Activated CD4-positive, alpha-beta T cell treated with anti-CD3 and anti-CD28 coated beads, Interleukin-2, amount 10 ng/mL, durations not matched to agents 7 days and 5 days (primary cell): ENCODE measurements around the gene NFKBIA. TPM values are rescaled to one million over a fixed set of nuclear protein-coding genes. Genes with fewer than 3 reads are reported as not detected.
A peak's percentile ranks its signal among the peaks of the same experiment; 100 is the strongest.
"Not testable (repeated sequence)": the region's sequence is repeated elsewhere in the genome, so short reads cannot be mapped to it uniquely, and the experiment has no call there.

Experiments used
- CTCF ChIA-PET: fragments of 350-600 bp; sonication (Branson Sonifier 250); formaldehyde crosslinking; loops from one replicate; lab custom pipeline; 2021; ENCODE audit warnings: antibody characterized with exemption; lab: Charles Lee
- POLR2A ChIA-PET: fragments of 350-600 bp; sonication (Branson Sonifier 250); formaldehyde crosslinking; loops from one replicate; lab custom pipeline; 2021; ENCODE audit warnings: antibody characterized with exemption; lab: Charles Lee
- DNase-seq: peaks from one replicate; pipeline ENCODE4 v3.0.0-alpha.2; 2020
- H3K27ac Mint-ChIP-seq: one replicate; pipeline ENCODE4 v1.8.0; 2021; ENCODE audit warnings: mild to moderate bottlenecking, moderate library complexity, mixed read lengths
- H3K27me3 Mint-ChIP-seq: one replicate; pipeline ENCODE4 v1.8.0; 2021; ENCODE audit warnings: mixed read lengths
- H3K36me3 Mint-ChIP-seq: one replicate; pipeline ENCODE4 v1.8.0; 2021; ENCODE audit warnings: low read depth, mixed read lengths
- H3K4me1 Mint-ChIP-seq: one replicate; pipeline ENCODE4 v1.8.0; 2021; ENCODE audit warnings: mixed read lengths
- H3K4me3 Mint-ChIP-seq: one replicate; pipeline ENCODE4 v1.8.0; 2021; ENCODE audit warnings: mild to moderate bottlenecking, moderate library complexity, mixed read lengths
- H3K9me3 Mint-ChIP-seq: one replicate; pipeline ENCODE4 v1.8.0; 2021; ENCODE audit warnings: mixed read lengths
- total RNA-seq, 2 experiments: library from RNA; stranded (reverse); gene quantifications; one replicate each; pipeline ENCODE4 v1.2.3, GENCODE V29; 2021

NFKBIA gene
- total RNA-seq, 2 experiments from 2014 or later, result 60.1 to 61.7 TPM

DNA sequence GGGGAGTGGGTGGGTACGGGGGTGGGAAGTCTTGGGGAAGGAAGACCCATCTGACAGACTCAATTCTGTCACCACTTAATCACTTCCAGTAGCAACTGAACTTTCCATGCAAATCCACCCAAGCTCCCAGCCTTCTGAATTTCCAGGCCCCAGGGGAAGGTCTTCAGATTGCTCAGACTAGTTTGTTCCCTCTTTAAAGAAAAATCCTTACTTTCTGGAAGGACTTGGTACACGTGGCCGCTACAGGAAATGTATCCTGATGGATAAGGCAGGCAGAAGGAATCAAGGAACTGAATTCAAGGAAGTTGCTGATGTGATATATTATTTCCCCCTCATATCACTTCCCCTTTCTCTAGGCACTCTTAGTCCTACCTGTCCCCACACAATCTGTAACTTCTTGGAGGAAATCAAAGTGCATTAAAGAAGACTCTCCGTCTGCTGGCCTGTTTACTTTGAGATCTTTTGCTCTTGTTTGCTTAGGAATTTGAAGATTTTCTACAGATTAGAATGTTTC lies 6.4 kb downstream of the NFKBIA start:
- no peaks in the 10 kb centered on the region for H3K9me3 Mint-ChIP-seq
- ChIA-PET POLR2A (interaction anchor here (0.7 kb wide), 1 partner anchor 59 kb away, joined by 3 read pairs; no protein-coding TSS in a partner anchor), CTCF (interaction anchor here (0.5 to 1.0 kb wide), 3 partner anchors 28 to 183 kb away, joined by 3 to 5 read pairs (median 3); no protein-coding TSS in a partner anchor)

DNA sequence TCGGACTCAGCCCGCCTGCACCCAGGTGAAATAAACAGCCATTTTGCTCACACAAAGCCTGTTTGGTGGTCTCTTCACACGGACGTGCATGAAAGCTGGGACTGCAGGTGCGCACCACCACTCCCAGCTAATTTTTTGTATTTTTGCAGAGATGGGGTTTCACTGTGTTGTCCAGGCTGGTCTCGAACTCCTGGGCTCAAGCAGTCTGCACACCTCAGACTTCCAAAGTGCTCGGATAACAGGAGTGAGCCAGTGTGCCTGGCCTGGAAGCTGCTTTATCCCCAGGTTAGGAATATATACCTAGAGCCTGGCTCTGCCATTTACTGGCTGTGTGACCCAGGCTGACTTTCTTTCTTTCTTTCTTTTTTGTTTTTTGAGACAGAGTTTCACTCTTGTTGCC lies 7.9 kb downstream of the NFKBIA start:
- H3K9me3 Mint-ChIP-seq, H3K4me3 Mint-ChIP-seq, H3K27ac Mint-ChIP-seq, DNase-seq, CTCF ChIA-PET, H3K27me3 Mint-ChIP-seq: not testable (repeated sequence)
- Mint-ChIP-seq H3K4me1 (peaks cover 24% of the 10 kb centered on the region), H3K36me3 (peaks cover 21% of the 10 kb centered on the region)
- POLR2A ChIA-PET, result interaction anchor here (0.7 kb wide), 1 partner anchor 77 kb away, joined by 3 read pairs; no protein-coding TSS in a partner anchor

More for the DNA sequence above, 6.4 kb downstream of the NFKBIA start:
- Mint-ChIP-seq H3K36me3 (peaks cover 36% of the 10 kb centered on the region), H3K4me3 (no peak overlapping the region), H3K4me1 (peaks cover 39% of the 10 kb centered on the region), H3K27me3 (no peaks in the 10 kb centered on the region), H3K27ac (peak overlapping the region; percentile 13)
- no peak for DNase-seq

DNA sequence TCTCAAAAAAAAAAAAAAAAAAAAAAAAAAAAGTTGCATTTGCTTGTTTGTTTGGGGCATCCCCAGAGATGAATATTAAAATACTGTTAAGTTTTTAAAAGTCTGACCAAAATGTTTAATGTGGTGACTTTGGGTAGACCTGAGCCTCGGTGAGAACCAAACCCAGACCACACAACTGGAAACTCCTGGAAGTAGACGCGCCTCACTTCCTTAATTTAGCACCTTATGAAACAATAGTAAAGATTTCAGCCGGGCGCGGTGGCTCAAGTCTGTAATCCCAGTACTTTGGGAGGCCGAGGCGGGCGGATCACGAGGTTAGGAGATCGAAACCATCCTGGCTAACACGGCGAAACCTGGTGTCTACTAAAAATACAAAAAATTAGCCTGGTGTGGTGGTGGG lies 9.3 kb downstream of the NFKBIA start:
- no peak for DNase-seq
- H3K27me3 Mint-ChIP-seq, result no peaks in the 10 kb centered on the region
- ChIA-PET CTCF (interaction anchor here (1.0 kb wide), 1 partner anchor 9 kb away, joined by 3 read pairs; the partner anchor contains the start of gene NFKBIA), POLR2A (no interaction called here)
- no peaks in the 10 kb centered on the region for H3K9me3 Mint-ChIP-seq
- H3K27ac Mint-ChIP-seq, result no peak overlapping the region
- peaks cover 12% of the 10 kb centered on the region for H3K4me1 Mint-ChIP-seq
- H3K4me3 Mint-ChIP-seq, result no peak overlapping the region
- H3K36me3 Mint-ChIP-seq, result peaks cover 7% of the 10 kb centered on the region

DNA sequence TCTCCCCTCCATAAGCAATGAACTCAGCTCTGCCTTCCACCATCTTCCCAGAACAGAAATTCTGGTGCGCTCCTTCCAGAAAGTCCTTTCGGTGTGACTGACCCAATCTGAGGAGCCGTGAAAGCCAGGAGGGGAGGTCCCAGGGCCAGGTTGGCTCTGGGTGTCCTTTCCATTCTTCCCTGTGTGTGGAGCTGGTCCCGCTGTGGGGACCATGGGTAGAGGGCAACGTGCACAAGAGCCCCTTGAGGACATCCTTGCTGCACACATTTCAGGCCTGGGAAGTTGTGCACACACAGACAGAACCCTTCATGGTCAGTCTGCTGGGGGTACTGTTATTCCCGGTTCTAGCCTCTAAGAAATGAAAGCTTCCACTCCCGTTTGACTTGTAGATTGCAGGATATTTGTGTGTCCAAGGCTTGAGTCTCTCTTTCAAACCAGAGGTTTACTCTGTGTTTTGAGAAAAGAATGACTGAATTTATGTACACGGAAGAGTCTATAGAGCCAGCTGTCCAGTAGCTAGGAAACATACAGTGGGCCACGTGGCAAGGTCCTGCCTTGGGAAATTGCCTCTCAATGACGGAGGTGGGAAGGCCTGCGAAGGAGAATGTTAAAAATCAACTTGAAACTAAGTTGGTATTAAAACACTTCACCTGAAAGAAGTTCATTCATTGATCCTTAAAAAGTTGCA lies 10.1 kb downstream of the NFKBIA start:
- H3K4me3 Mint-ChIP-seq, result no peak overlapping the region
- no peak overlapping the region for H3K27ac Mint-ChIP-seq
- H3K36me3 Mint-ChIP-seq, result peaks cover 4% of the 10 kb centered on the region
- DNase-seq, result no peak
- no peaks in the 10 kb centered on the region for H3K9me3 Mint-ChIP-seq
- CTCF ChIA-PET, result interaction anchor here (1.0 kb wide), 1 partner anchor 10 kb away, joined by 3 read pairs; the partner anchor contains the start of gene NFKBIA
- peaks cover 12% of the 10 kb centered on the region for H3K4me1 Mint-ChIP-seq
- POLR2A ChIA-PET, result no interaction called here
- no peaks in the 10 kb centered on the region for H3K27me3 Mint-ChIP-seq

DNA sequence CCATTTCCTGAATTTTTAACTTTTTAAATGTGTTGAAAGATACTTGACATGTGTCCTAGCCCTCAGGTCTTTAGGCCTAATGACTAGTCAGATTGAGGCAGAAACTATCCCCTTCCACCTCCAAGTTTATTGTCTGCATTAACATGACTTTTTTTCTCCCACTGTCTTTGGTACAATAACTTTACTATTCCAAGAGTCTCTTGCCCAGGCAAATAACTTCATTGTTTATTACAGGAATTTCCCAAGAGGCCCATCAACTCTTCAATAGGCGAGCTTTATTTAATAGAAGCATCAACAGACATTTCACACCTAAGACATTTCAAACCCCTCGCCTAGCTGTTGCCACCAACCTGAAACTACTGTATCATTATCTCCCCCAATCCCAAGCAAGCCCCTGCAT lies 10.7 kb downstream of the NFKBIA start:
- DNase-seq, result no peak
- ChIA-PET CTCF (interaction anchor here (0.6 to 1.3 kb wide), 3 partner anchors 10 to 181 kb away, joined by 3 to 4 read pairs (median 3); partner anchors contain the start of gene NFKBIA), POLR2A (no interaction called here)
- H3K9me3 Mint-ChIP-seq, result no peaks in the 10 kb centered on the region
- no peak overlapping the region for H3K27ac Mint-ChIP-seq
- H3K4me1 Mint-ChIP-seq, result peaks cover 9% of the 10 kb centered on the region
- H3K27me3 Mint-ChIP-seq, result no peaks in the 10 kb centered on the region
- H3K4me3 Mint-ChIP-seq, result no peak overlapping the region
- H3K36me3 Mint-ChIP-seq, result no peaks in the 10 kb centered on the region

DNA sequence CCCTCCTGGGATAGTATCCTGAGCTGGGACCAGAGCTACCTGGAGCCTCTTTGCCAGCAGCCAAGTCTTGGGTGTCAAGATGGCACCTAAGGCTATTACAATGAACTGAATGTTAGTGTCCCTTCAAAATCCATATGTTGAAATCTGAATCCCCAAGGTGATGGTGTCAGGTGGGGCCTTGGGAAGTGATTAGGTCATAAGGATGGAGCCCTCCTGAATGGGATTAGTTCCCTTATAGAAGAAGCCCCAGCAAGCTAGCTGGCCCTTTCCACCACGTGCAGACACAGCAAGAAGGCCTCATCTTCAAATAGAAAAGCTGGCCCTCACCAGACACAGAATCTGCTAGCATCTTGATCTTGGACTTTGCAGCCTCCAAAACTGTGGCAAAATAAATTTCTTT lies 12.4 kb downstream of the NFKBIA start:
- no peaks in the 10 kb centered on the region for H3K4me1 Mint-ChIP-seq
- no peak overlapping the region for H3K4me3 Mint-ChIP-seq
- H3K27ac Mint-ChIP-seq, result no peak overlapping the region
- no peaks in the 10 kb centered on the region for H3K27me3 Mint-ChIP-seq
- H3K36me3 Mint-ChIP-seq, result no peaks in the 10 kb centered on the region
- ChIA-PET CTCF (interaction anchor here (0.6 to 1.6 kb wide), 5 partner anchors 9 to 844 kb away, joined by 3 to 5 read pairs (median 4); no protein-coding TSS in a partner anchor), POLR2A (no interaction called here)
- no peaks in the 10 kb centered on the region for H3K9me3 Mint-ChIP-seq
- DNase-seq, result no peak

DNA sequence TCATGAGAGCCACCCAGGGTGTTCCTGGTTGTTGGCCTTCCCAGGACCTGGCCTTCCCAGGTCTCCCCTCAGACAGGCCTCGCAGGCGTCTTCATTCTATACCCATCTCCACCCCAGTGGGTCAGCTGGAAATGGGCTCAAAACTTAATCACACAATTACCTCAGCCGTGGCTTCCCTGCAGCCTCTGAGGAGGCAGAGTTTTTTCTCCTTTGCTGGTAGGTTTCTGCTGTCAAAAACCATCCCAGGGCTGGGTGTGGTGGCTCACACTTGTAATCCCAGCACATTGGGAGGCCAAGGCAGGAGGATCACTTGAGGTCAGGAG lies 13.2 kb downstream of the NFKBIA start:
- H3K4me1 Mint-ChIP-seq, result no peaks in the 10 kb centered on the region
- ChIA-PET CTCF (interaction anchor here (0.6 kb wide), 1 partner anchor 778 kb away, joined by 3 read pairs; no protein-coding TSS in a partner anchor), POLR2A (no interaction called here)
- H3K4me3 Mint-ChIP-seq, result no peak overlapping the region
- H3K27ac Mint-ChIP-seq, result no peak overlapping the region
- no peak for DNase-seq
- H3K27me3 Mint-ChIP-seq, result no peaks in the 10 kb centered on the region
- H3K9me3 Mint-ChIP-seq, result no peaks in the 10 kb centered on the region
- H3K36me3 Mint-ChIP-seq, result no peaks in the 10 kb centered on the region

DNA sequence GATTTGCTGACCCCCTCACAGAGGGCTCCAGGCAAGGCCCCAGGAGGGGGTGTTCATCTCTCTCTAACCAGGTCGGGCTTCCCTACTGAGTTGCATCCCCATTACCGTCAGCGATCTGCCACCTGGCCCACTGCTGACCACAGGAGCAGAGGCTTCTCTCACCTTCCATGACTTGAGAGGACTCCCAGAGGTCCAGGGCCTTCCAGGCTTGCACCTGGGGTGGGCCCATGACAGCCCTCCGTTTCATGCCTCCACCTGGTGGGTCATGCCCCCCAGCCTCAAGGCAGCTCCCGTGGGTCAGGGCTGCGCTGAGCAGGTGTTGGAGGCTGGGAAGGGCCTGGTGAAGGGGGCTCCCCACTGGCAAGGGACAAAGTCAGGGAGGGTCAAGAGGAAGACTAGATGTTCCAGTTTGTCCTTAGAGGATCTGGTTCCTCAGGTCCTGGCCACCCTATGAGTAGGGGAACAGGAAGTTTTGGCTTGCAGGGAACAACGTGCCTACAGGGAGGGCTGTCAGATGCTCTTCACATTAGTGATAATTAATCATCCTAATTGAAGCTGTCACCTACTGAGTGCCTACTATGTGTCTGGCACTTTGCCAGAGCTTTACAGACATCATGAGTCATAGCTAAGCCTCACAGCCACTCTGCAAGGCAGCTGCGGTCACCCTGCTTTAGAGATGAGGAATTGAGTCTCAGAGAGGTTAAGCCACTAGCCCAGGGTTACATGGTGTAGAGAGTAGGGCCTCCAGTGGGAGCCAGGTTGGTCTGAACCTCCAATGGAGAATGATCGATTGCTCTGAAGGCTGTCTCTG lies 13.8 kb downstream of the NFKBIA start:
- H3K27ac Mint-ChIP-seq, result peak overlapping the region; percentile 36
- DNase-seq, result no peak

DNA sequence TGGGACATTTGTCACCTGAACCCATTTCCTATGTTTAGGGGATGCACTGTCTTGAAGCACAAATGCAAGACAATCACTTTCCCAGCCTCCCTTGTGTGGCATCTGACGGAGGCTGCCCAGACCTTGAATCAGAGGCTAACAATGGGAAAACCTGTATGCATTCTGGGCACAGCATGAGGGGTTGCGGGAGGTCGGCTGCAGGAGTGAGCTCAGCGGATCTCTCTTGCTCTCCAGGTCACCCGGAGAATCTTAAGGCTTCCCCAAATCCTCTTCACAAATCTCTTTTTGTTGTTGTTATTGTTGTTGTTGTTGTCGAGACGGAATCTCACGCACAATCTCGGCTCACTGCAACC lies 15.3 kb downstream of the NFKBIA start:
- POLR2A ChIA-PET, result no interaction called here
- Mint-ChIP-seq H3K4me1 (no peaks in the 10 kb centered on the region), H3K36me3 (no peaks in the 10 kb centered on the region), H3K27me3 (no peaks in the 10 kb centered on the region), H3K9me3 (no peaks in the 10 kb centered on the region), H3K27ac (no peak overlapping the region), H3K4me3 (no peak overlapping the region)
- CTCF ChIA-PET, result interaction anchor here (0.6 to 1.5 kb wide), 2 partner anchors 15 to 504 kb away, joined by 3 to 4 read pairs; partner anchors contain the start of gene NFKBIA
- no peak for DNase-seq

More for the DNA sequence above, 13.8 kb downstream of the NFKBIA start:
- Mint-ChIP-seq H3K36me3 (no peaks in the 10 kb centered on the region), H3K4me1 (no peaks in the 10 kb centered on the region), H3K27me3 (no peaks in the 10 kb centered on the region), H3K9me3 (no peaks in the 10 kb centered on the region), H3K4me3 (no peak overlapping the region)
- ChIA-PET CTCF (interaction anchor here (1.0 to 1.5 kb wide), 2 partner anchors 13 to 15 kb away, joined by 3 to 4 read pairs; partner anchors contain the start of gene NFKBIA), POLR2A (no interaction called here)

DNA sequence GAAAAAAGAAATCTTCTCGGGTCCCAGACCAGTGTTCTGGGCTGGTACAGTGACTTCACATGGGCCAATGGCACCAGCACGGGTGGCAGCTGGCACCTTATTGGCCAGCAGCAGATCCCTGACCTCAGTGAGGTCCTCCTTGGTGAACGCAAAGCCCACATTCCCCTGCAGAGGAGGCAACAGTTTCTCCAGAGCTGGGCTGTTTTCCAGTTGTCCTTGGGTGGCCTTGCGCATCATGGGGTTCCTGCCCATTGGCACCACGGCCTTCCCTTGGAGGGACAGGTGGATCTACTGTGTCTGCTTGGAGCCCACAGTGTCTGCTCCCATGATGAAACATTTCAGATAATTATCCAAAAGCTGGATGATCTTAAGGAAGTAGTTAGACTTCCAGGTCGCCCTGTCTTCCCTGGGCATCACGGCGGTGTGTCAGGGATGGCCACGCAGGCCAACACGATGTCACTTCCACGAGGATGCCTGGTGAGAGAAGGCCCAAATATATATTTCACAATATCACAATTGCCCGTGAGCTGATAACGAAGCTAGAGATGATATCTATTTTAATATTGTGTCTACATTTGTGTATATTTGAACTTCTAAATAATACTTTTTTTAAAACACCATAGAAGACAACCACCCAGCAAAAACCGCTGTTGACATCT lies 15.8 kb downstream of the NFKBIA start:
- Mint-ChIP-seq H3K4me1 (no peaks in the 10 kb centered on the region), H3K27ac (no peak overlapping the region), H3K27me3 (no peaks in the 10 kb centered on the region), H3K4me3 (no peak overlapping the region), H3K36me3 (no peaks in the 10 kb centered on the region), H3K9me3 (no peaks in the 10 kb centered on the region)
- no peak for DNase-seq
- ChIA-PET POLR2A (no interaction called here), CTCF (interaction anchor here (0.7 to 1.5 kb wide), 2 partner anchors 15 kb away, joined by 3 read pairs; partner anchors contain the start of gene NFKBIA)

DNA sequence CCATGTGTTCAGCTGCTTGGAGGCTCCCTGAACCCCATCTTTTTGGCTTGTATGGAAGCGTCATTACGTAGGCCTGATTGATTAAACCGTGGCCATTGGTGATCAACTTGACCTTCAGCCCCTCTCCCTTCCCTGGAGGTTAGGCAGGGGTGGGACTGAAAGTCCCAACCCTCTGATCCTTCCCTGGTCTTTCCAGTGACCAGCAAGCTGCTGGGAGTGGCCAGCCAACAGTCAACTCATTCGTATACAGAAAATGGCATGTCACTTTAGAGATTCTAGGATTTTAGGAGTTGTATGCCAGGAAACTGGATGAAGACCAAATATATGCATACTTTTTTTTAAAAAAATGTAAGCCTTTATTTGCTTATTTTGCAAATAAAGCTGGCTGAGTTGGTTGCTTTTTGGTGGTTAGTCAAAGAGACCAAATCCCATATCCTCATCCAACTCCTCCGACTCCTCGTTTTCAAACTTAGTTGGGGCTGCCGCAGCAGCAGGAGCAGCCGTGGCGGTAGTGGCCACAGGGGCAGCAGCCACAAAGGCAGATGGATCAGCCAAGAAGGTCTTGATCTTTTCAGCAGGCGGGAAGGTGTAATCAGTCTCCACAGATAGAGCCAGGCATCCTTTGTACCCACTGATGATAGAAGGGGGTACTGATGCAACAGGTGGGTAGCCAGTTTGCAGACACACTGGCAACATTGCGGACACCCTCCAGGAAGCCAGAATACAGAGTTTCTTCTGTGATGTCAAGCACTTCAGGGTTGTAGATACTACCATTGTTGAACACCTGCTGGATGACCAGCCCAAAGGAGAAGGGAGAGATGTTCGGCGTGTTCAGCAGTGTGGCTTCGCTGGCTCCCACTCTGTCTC lies 16.6 kb downstream of the NFKBIA start:
- H3K9me3 Mint-ChIP-seq, result no peaks in the 10 kb centered on the region
- CTCF ChIA-PET, result interaction anchor here (0.7 kb wide), 1 partner anchor 14 kb away, joined by 3 read pairs; no protein-coding TSS in a partner anchor
- no peaks in the 10 kb centered on the region for H3K27me3 Mint-ChIP-seq
- H3K27ac Mint-ChIP-seq, result no peak overlapping the region
- no peak overlapping the region for H3K4me3 Mint-ChIP-seq
- H3K36me3 Mint-ChIP-seq, result no peaks in the 10 kb centered on the region
- DNase-seq, result no peak
- H3K4me1 Mint-ChIP-seq, result no peaks in the 10 kb centered on the region
- POLR2A ChIA-PET, result no interaction called here
